Peyer's patch (tissue), 4 donors: Measurements from ENCODE around the gene ZGLP1.

Experiments
- CTCF ChIP-seq, 6 experiments: fragments of 450-650 bp in 4 of 6; fragments of 200-600 bp in 2 of 6; sonication (generic) in 1 of 6; IDR thresholded peaks; one replicate each; pipeline ENCODE4 v1.5.1; 2017 to 2019; ENCODE audit warnings: antibody characterized with exemption in 6 of 6, mild to moderate bottlenecking in 3 of 6, moderate library complexity in 1 of 6
- POLR2A ChIP-seq, 2 donors: fragments of 450-650 bp; IDR thresholded peaks; one replicate each; pipeline ENCODE4 v1.5.1; 2017; ENCODE audit warnings: antibody characterized with exemption in 2 of 2, mild to moderate bottlenecking in 2 of 2, moderate library complexity in 2 of 2

GRCh38 chr19:10339380-10339960, 29.9 kb upstream of the ZGLP1 start, which contains the start of gene ICAM3:
- no peak for TF ChIP-seq CTCF (IDR thresholded peaks at IDR 0.05)
- TF ChIP-seq POLR2A (IDR thresholded peaks at IDR 0.05) = no peak
